ENCODE measurements around the gene WNK3. TPM values are rescaled to one million over a fixed set of nuclear protein-coding genes. Genes with fewer than 3 reads are reported as not detected.

Gene WNK3
- total and polyA plus RNA-seq, 10 of the 15 experiments (the other 5 are each of a cell fraction or from before 2014, with no cell fraction given): 0.02 to 0.15 (median 0.03) TPM; not detected in 1

DNA sequence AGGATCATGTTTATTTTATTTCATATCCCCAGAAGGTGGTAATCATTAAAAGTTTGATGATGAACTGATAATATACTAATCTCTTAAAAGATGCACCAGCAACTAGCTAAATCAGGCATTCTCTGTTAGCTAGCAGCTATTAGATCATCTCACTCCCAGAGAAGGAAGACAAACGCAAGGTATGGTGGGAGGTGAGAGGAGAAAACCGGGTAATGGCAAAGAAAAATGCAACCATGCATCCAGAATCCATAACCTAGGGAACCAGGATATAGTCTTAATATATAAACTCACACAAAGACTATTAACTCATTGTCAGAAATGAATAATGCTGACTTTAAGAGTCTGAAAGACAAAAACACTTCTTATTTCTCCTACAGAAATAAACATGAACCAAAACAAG lies 66.1 kb downstream of the WNK3 start:
- no TSS peak for BruUV-seq (replicated peaks)
- Histone ChIP-seq H2AFZ (ENCODE audit: control insufficient read depth, low read depth, low read length) (no peak overlapping the region), H3K9ac (ENCODE audit: control insufficient read depth, insufficient read depth, low read length) (no peak overlapping the region), H3K4me1 (ENCODE audit: control insufficient read depth, insufficient read depth, low read length) (no peaks in the 10 kb centered on the region), H4K20me1 (ENCODE audit: control insufficient read depth, insufficient read depth) (0 out of 2 replicates have a peak, but pooled peaks cover 2% of the 10 kb centered on the region), H3K9me3 (replicated peaks; ENCODE audit: control insufficient read depth, insufficient read depth, low read length) (no peaks in the 10 kb centered on the region), H3K27ac (ENCODE audit: control insufficient read depth, insufficient read depth) (no peak overlapping the region), H3K4me2 (ENCODE audit: control insufficient read depth, insufficient read depth) (no peak overlapping the region), H3K36me3 (ENCODE audit: control insufficient read depth in 2 of 2, insufficient read depth in 2 of 2, low read length in 1 of 2) (no peaks in the 10 kb centered on the region), H3K4me3 (no peak overlapping the region), H3K79me2 (ENCODE audit: control insufficient read depth, insufficient read depth, low read length) (no peaks in the 10 kb centered on the region), H3K27me3 (replicated peaks in 1 of 2; ENCODE audit: control insufficient read depth in 2 of 2, insufficient read depth in 2 of 2, low read length in 1 of 2) (peaks cover 0 to 3% of the 10 kb centered on the region in 2 experiments; a peak in 1 of 4 replicates)
- ChIA-PET SMC1A (ENCODE audit: uncharacterized antibody, unreplicated experiment) (no interaction called here), POLR2A (no interaction called here), RAD21 (ENCODE audit: unreplicated experiment) (no interaction called here), CTCF (no interaction called here)
- WGBS (ENCODE audit: insufficient coverage, insufficient replicate concordance, low lambda C conversion rate, missing lambda C conversion rate): 14% methylated on average over 2 of the region's 2 CpGs
- ATAC-seq: no peak
- DNase-seq (ENCODE audit: low read depth, low spot score): no peak
- intact Hi-C loops (cut with micrococcal nuclease; ENCODE audit: unreplicated experiment): no loop called here
- FAIRE-seq: no peak
- TF ChIP-seq SUZ12 (IDR thresholded peaks at IDR 0.05; ENCODE audit: unreplicated experiment): no peak
- TF ChIP-seq EP300 (IDR thresholded peaks at IDR 0.05; ENCODE audit: borderline replicate concordance in 1 of 2, control insufficient read depth in 1 of 2, low read depth in 2 of 2, low read length in 2 of 2): no peak
- TF ChIP-seq NKRF (conservative IDR thresholded peaks at IDR 0.05): no peak
- TF ChIP-seq ZSCAN29 (IDR thresholded peaks at IDR 0.05): no peak
- TF ChIP-seq, protein P1, sequence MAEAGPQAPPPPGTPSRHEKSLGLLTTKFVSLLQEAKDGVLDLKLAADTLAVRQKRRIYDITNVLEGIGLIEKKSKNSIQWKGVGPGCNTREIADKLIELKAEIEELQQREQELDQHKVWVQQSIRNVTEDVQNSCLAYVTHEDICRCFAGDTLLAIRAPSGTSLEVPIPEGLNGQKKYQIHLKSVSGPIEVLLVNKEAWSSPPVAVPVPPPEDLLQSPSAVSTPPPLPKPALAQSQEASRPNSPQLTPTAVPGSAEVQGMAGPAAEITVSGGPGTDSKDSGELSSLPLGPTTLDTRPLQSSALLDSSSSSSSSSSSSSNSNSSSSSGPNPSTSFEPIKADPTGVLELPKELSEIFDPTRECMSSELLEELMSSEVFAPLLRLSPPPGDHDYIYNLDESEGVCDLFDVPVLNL (IDR thresholded peaks at IDR 0.05; ENCODE audit: low read depth, low read length): no peak
- TF ChIP-seq PKNOX1 (IDR thresholded peaks at IDR 0.05): no peak
- TF ChIP-seq E2F8 (IDR thresholded peaks at IDR 0.05; ENCODE audit: low read depth, partially characterized antibody): no peak
- no peak for TF ChIP-seq IKZF1 (conservative IDR thresholded peaks at IDR 0.05)
- TF ChIP-seq BCL11A (IDR thresholded peaks at IDR 0.05; ENCODE audit: low read depth, low read length): no peak
- no peak for TF ChIP-seq POU2F2 (IDR thresholded peaks at IDR 0.05; ENCODE audit: borderline replicate concordance, low read depth, low read length)
- TF ChIP-seq POLR2AphosphoS5 (IDR thresholded peaks at IDR 0.05; ENCODE audit: low read length): no peak
- no peak for TF ChIP-seq NFIC (IDR thresholded peaks at IDR 0.05; ENCODE audit: low read depth, low read length)
- no peak for TF ChIP-seq WRNIP1 (IDR thresholded peaks at IDR 0.05; ENCODE audit: borderline replicate concordance, low read depth, low read length)
- no peak for TF ChIP-seq CEBPB (IDR thresholded peaks at IDR 0.05; ENCODE audit: borderline replicate concordance in 1 of 2, low read depth in 2 of 2, low read length in 2 of 2)
- in situ Hi-C loops (cut with MboI): no loop called here

Measured in GM12878 (cell line).